Measurements from ENCODE around the gene KHNYN.

Gene KHNYN

GRCh38 chr14:24409956-24410355, 19.8 kb upstream of the KHNYN start:
- Histone ChIP-seq H3K9ac (no peak overlapping the region), H3K27ac (no peak overlapping the region), H3K36me3 (ENCODE audit: insufficient read depth) (no peaks in the 10 kb centered on the region), H3K27me3 (ENCODE audit: insufficient read depth, low read depth) (no peaks in the 10 kb centered on the region), H2AFZ (ENCODE audit: low read depth) (no peak overlapping the region), H3K4me3 (IDR thresholded peaks at IDR 0.05; ENCODE audit: insufficient read depth, low read depth, low read length) (no peak overlapping the region), H3K4me2 (no peak overlapping the region), H3K79me2 (ENCODE audit: insufficient read depth, low read depth) (no peaks in the 10 kb centered on the region), H3K4me1 (ENCODE audit: low read depth, poor library complexity, severe bottlenecking) (no peaks in the 10 kb centered on the region), H4K20me1 (ENCODE audit: insufficient read depth) (no peaks in the 10 kb centered on the region)
- TF ChIP-seq CTCF (conservative IDR thresholded peaks at IDR 0.05; ENCODE audit: low read depth, low read length): no peak

- Histone ChIP-seq H3K27me3 (ENCODE audit: insufficient read depth, low read depth) (no peaks in the 10 kb centered on the region), H4K20me1 (ENCODE audit: insufficient read depth) (no peaks in the 10 kb centered on the region), H3K4me3 (IDR thresholded peaks at IDR 0.05; ENCODE audit: insufficient read depth, low read depth, low read length) (no peak overlapping the region), H3K27ac (no peak overlapping the region), H3K9ac (no peak overlapping the region), H3K4me2 (no peak overlapping the region), H3K36me3 (ENCODE audit: insufficient read depth) (no peaks in the 10 kb centered on the region), H3K79me2 (ENCODE audit: insufficient read depth, low read depth) (no peaks in the 10 kb centered on the region), H2AFZ (ENCODE audit: low read depth) (no peak overlapping the region), H3K4me1 (ENCODE audit: low read depth, poor library complexity, severe bottlenecking) (no peaks in the 10 kb centered on the region)
- TF ChIP-seq CTCF (conservative IDR thresholded peaks at IDR 0.05; ENCODE audit: low read depth, low read length): peak; percentile 55
These were observed 18.0 kb upstream of the KHNYN start for GRCh38 chr14:24411443-24412389.

- no peaks in the 10 kb centered on the region for H3K79me2 ChIP-seq (ENCODE audit: insufficient read depth, low read depth)
- H3K4me1 ChIP-seq (ENCODE audit: low read depth, poor library complexity, severe bottlenecking): no peaks in the 10 kb centered on the region
- H3K27ac ChIP-seq: no peak overlapping the region
- H3K27me3 ChIP-seq (ENCODE audit: insufficient read depth, low read depth): no peaks in the 10 kb centered on the region
- no peak overlapping the region for H3K4me3 ChIP-seq (IDR thresholded peaks at IDR 0.05; ENCODE audit: insufficient read depth, low read depth, low read length)
- no peak overlapping the region for H3K4me2 ChIP-seq
- no peak for TF ChIP-seq CTCF (conservative IDR thresholded peaks at IDR 0.05; ENCODE audit: low read depth, low read length)
- no peak overlapping the region for H2AFZ ChIP-seq (ENCODE audit: low read depth)
- H4K20me1 ChIP-seq (ENCODE audit: insufficient read depth): no peaks in the 10 kb centered on the region
- no peak overlapping the region for H3K9ac ChIP-seq
- no peaks in the 10 kb centered on the region for H3K36me3 ChIP-seq (ENCODE audit: insufficient read depth)
These were observed 15.7 kb upstream of the KHNYN start for GRCh38 chr14:24414077-24414476.

GRCh38 chr14:24414732-24415420, 14.9 kb upstream of the KHNYN start:
- no peaks in the 10 kb centered on the region for H3K36me3 ChIP-seq (ENCODE audit: insufficient read depth)
- no peak overlapping the region for H3K27ac ChIP-seq
- H3K79me2 ChIP-seq (ENCODE audit: insufficient read depth, low read depth): no peaks in the 10 kb centered on the region
- H3K4me3 ChIP-seq (IDR thresholded peaks at IDR 0.05; ENCODE audit: insufficient read depth, low read depth, low read length): no peak overlapping the region
- no peak overlapping the region for H3K9ac ChIP-seq
- no peak for TF ChIP-seq CTCF (conservative IDR thresholded peaks at IDR 0.05; ENCODE audit: low read depth, low read length)
- H2AFZ ChIP-seq (ENCODE audit: low read depth): no peak overlapping the region
- H4K20me1 ChIP-seq (ENCODE audit: insufficient read depth): no peaks in the 10 kb centered on the region
- H3K4me2 ChIP-seq: no peak overlapping the region
- no peaks in the 10 kb centered on the region for H3K27me3 ChIP-seq (ENCODE audit: insufficient read depth, low read depth)
- H3K4me1 ChIP-seq (ENCODE audit: low read depth, poor library complexity, severe bottlenecking): no peaks in the 10 kb centered on the region

All from KMS-11 (cell line).